Pancreas (tissue), 10 donors: ENCODE results near the gene TSPYL4. TPM values are rescaled to one million over a fixed set of nuclear protein-coding genes. Genes with fewer than 3 reads are reported as not detected.

Experiments
- ATAC-seq, 4 donors: fragments of 200-7000 bp; cut with Tn5 transposase; one replicate each; pipeline versions ENCODE4 v1.8.0 to v1.9.1; 2020; ENCODE audit warnings: mild to moderate bottlenecking in 4 of 4, moderate library complexity in 4 of 4
- DNase-seq, 6 donors: peaks; one replicate each; pipeline ENCODE4 v3.0.0-alpha.2; 2020
- FAIRE-seq: peaks from 2 replicates; lab custom pipeline; 2012; peaks lifted over from hg19 to GRCh38; lab: Jason Lieb, UNC
- H3K27ac ChIP-seq, 4 donors: fragments of 200-600 bp; sonication (generic); 1 replicate in 3 of 4; 2 replicates in 1 of 4; pipeline versions ENCODE4 v1.5.0 to v1.8.0; 2020
- H3K27me3 ChIP-seq, 4 donors: fragments of 200-600 bp; one replicate each; pipeline ENCODE4 v1.8.0; 2021
- H3K36me3 ChIP-seq, 3 donors: fragments of 200-600 bp; sonication (generic) in 1 of 3; one replicate each; pipeline versions ENCODE4 v1.5.0 to v1.8.0; 2020 to 2021
- H3K4me1 ChIP-seq, 3 donors: fragments of 200-600 bp; one replicate each; pipeline ENCODE4 v1.8.0; 2021
- H3K4me3 ChIP-seq, 4 donors: fragments of 200-600 bp; sonication (generic) in 2 of 4; one replicate each; pipeline versions ENCODE4 v1.5.0 to v1.8.0; 2020 to 2021
- H3K9me3 ChIP-seq, 4 donors: fragments of 200-600 bp; one replicate each; pipeline ENCODE4 v1.8.0; 2021
- WGBS, 2 donors: extraction: QIAGEN DNeasy Blood & Tissue Kit; methylation state at CpG; one replicate each; pipeline ENCODE4 v1.1.7; 2013; 5-methylcytosine and 5-hydroxymethylcytosine counted together
- intact Hi-C, 3 donors: fragments of 100-400 bp; cut with DNase I; formaldehyde crosslinking; loops; one replicate each; pipeline versions ENCODE4 v1.11.1 to v1.14.2; 2022
- polyA plus RNA-seq, 2 donors: library from polyadenylated mRNA; stranded (reverse); fragments of 200-250 nt; gene quantifications; one replicate each; pipeline ENCODE4 v1.2.3, GENCODE V29; 2013
- total RNA-seq, 6 donors: library from RNA; stranded (reverse); fragmentation: NEBNext Ultra II Directional in 4 of 6; extraction: Animal tissue kit (Norgen Biotek cat#: 25700) in 4 of 6; gene quantifications; one replicate each; pipeline versions ENCODE4 v1.2.1 to v1.2.4, GENCODE V29; 2021 to 2023
- TF ChIP-seq, protein P1 (sequence below), 4 donors: fragments of 200-600 bp; sonication (generic) in 3 of 4; IDR thresholded peaks; one replicate each; pipeline versions ENCODE4 v1.5.0 to v1.8.0; 2021; ENCODE audit warnings: antibody characterized with exemption in 4 of 4
- donor health status: healthy with polysubstance abuse.
- donor health status: DM: no; HTN: no; CAD: no; lungs with moderate emphysema.
- donor health status: DM: no; HTN: no; CAD: no.
- donor health status: control.
- donor health status: control.
- donor health status: Bipolar disorder and iron deficiency.
- donor health status: DM: yes; HTN: yes; CAD: no.
- donor health status: DM: no; HTN: no; CAD: no.
- donor health status: DM: no; HTN: no; CAD: no.
- donor health status: DM: yes; HTN: yes; CAD: no.

The TSPYL4 gene
- total and polyA plus RNA-seq, 8 donors, result 4.9 to 19.4 (median 7.1) TPM

DNA sequence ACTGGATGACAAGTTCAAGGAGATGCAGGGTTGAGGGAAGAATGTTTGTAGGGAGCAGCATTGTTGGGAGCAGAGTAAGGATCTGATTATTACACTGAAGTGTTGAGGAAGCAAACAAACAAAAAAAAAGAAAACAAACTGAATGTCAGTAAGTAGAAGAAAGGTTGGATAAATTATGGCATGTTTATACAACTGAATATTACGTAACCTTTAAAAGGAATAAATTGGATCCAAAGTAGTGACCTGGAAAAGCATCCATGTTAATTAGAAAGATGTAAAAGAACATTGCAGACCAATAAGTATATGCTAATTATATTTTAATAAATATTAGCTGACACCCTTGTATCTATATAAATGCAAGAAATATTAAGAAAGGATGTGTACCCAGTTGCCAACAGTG, 38.7 kb upstream of the TSPYL4 start:
- TF ChIP-seq, protein P1, sequence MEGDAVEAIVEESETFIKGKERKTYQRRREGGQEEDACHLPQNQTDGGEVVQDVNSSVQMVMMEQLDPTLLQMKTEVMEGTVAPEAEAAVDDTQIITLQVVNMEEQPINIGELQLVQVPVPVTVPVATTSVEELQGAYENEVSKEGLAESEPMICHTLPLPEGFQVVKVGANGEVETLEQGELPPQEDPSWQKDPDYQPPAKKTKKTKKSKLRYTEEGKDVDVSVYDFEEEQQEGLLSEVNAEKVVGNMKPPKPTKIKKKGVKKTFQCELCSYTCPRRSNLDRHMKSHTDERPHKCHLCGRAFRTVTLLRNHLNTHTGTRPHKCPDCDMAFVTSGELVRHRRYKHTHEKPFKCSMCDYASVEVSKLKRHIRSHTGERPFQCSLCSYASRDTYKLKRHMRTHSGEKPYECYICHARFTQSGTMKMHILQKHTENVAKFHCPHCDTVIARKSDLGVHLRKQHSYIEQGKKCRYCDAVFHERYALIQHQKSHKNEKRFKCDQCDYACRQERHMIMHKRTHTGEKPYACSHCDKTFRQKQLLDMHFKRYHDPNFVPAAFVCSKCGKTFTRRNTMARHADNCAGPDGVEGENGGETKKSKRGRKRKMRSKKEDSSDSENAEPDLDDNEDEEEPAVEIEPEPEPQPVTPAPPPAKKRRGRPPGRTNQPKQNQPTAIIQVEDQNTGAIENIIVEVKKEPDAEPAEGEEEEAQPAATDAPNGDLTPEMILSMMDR (IDR thresholded peaks at IDR 0.05), result no peak
- H3K36me3 ChIP-seq, result no peaks in the 10 kb centered on the region
- H3K4me3 ChIP-seq, result no peak overlapping the region
- FAIRE-seq (no peak), DNase-seq (no peak), ATAC-seq (no peak)
- WGBS, 2 donors, result 89 to 95% methylated on average over 1 of the region's 1 CpG
- H3K27ac ChIP-seq, result no peak overlapping the region
- intact Hi-C loops, result no loop called here
- no peaks in the 10 kb centered on the region for H3K9me3 ChIP-seq
- H3K4me1 ChIP-seq, result no peaks in the 10 kb centered on the region
- H3K27me3 ChIP-seq, result no peaks in the 10 kb centered on the region

- ATAC-seq (no peak), FAIRE-seq (no peak)
- intact Hi-C loops, result no loop called here
Observed at GRCh38 chr6:116291701-116292396, 38.0 kb upstream of the TSPYL4 start.

GRCh38 chr6:116290799-116291198, 36.9 kb upstream of the TSPYL4 start:
- Histone ChIP-seq H3K27me3 (no peaks in the 10 kb centered on the region), H3K27ac (no peak overlapping the region), H3K4me3 (no peak overlapping the region), H3K4me1 (no peaks in the 10 kb centered on the region), H3K9me3 (no peaks in the 10 kb centered on the region), H3K36me3 (no peaks in the 10 kb centered on the region)
- WGBS, 2 donors, result 84 to 93% methylated on average over 2 of the region's 2 CpGs
- DNase-seq (no peak), ATAC-seq (no peak), FAIRE-seq (no peak)
- TF ChIP-seq, protein P1 (IDR thresholded peaks at IDR 0.05), result no peak
- intact Hi-C loops, result no loop called here

More at GRCh38 chr6:116291701-116292396, 38.0 kb upstream of the TSPYL4 start:
- WGBS, 2 donors, result 82 to 84% methylated on average over 4 of the region's 4 CpGs
- Histone ChIP-seq H3K9me3 (no peaks in the 10 kb centered on the region), H3K27ac (no peak overlapping the region), H3K27me3 (no peaks in the 10 kb centered on the region), H3K36me3 (no peaks in the 10 kb centered on the region), H3K4me3 (no peak overlapping the region), H3K4me1 (no peaks in the 10 kb centered on the region)
- no peak for DNase-seq
- TF ChIP-seq, protein P1 (IDR thresholded peaks at IDR 0.05), result no peak

DNA sequence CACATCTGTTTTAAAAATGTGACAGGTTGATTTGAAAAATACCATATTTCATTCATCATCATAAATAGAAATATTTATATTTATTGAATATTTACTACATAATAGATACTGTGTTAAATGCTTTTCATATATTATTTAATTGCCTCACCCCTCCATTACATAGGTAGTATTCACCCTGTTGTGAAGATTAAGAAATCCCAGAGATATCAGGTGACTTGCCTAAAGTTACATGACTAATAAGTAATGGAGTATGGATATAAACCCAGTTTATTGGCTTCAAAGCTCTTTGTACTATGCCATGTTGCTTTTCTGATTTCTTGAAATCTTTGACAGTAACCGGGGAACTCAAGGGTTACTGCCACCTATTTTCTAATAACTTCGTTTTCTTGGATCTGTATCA, 36.0 kb upstream of the TSPYL4 start:
- ATAC-seq, result no peak

More for the DNA sequence above, 36.0 kb upstream of the TSPYL4 start:
- H3K27me3 ChIP-seq, result no peaks in the 10 kb centered on the region
- H3K4me1 ChIP-seq, result no peaks in the 10 kb centered on the region
- no peak for FAIRE-seq
- intact Hi-C loops, result loop anchor here in 1 of 3 donors (10.0 kb wide), 1 partner anchor 265 kb away; the partner anchor contains the start of gene CALHM4
- DNase-seq, result no peak
- no peaks in the 10 kb centered on the region for H3K9me3 ChIP-seq
- H3K36me3 ChIP-seq, result no peaks in the 10 kb centered on the region
- TF ChIP-seq, protein P1 (IDR thresholded peaks at IDR 0.05), result no peak
- no peak overlapping the region for H3K4me3 ChIP-seq
- 81 to 84% methylated on average over 2 of the region's 2 CpGs for WGBS, 2 donors
- no peak overlapping the region for H3K27ac ChIP-seq
